Measurements from ENCODE around the gene ENKUR. TPM values are rescaled to one million over a fixed set of nuclear protein-coding genes. Genes with fewer than 3 reads are reported as not detected.

Gene ENKUR
- total RNA-seq, 1 experiment from 2014 or later: 0.13 TPM

GRCh38 chr10:25029519-25029918, 13.6 kb upstream of the ENKUR start:
- in situ Hi-C loops (cut with HindIII; ENCODE audit: low pct_unique_long_range_greater_than_20kb, low sequenced_read_pairs) (no loop called here), intact Hi-C loops (cut with micrococcal nuclease; ENCODE audit: unreplicated experiment) (no loop called here)
- ChIA-PET POLR2A (no interaction called here), CTCF (no interaction called here)
- Histone ChIP-seq H3K4me3 (ENCODE audit: low read depth in 2 of 2, low read length in 2 of 2) (no peak overlapping the region), H3K36me3 (ENCODE audit: control insufficient read depth, insufficient read depth, low read length) (no peaks in the 10 kb centered on the region), H3K4me1 (ENCODE audit: control insufficient read depth, insufficient read depth, low read length) (no peaks in the 10 kb centered on the region), H3K27ac (ENCODE audit: low read length) (no peak overlapping the region), H3K9me3 (ENCODE audit: control insufficient read depth, insufficient read depth, low read depth, low read length) (no peaks in the 10 kb centered on the region), H3K27me3 (ENCODE audit: control insufficient read depth, insufficient read depth, low read length) (no peaks in the 10 kb centered on the region)
- DNase-seq (ENCODE audit: low read depth, low spot score) (no peak), ATAC-seq (no peak)
- no peak for TF ChIP-seq CTCF (IDR thresholded peaks at IDR 0.05)
- no peak for TF ChIP-seq POLR2AphosphoS5 (IDR thresholded peaks at IDR 0.05; ENCODE audit: low read depth, low read length)
- TF ChIP-seq SIN3A (IDR thresholded peaks at IDR 0.05; ENCODE audit: borderline replicate concordance, insufficient read depth, low read depth, low read length): no peak
- no peak for TF ChIP-seq REST (IDR thresholded peaks at IDR 0.05; ENCODE audit: insufficient read depth in 1 of 2, low read depth in 2 of 2, low read length in 1 of 2)
- TF ChIP-seq TCF7L2 (IDR thresholded peaks at IDR 0.05; ENCODE audit: low read depth, low read length): no peak
- BruUV-seq (replicated peaks): no TSS peak

GRCh38 chr10:25028711-25029110, 12.8 kb upstream of the ENKUR start:
- H3K27ac ChIP-seq (ENCODE audit: low read length): no peak overlapping the region
- in situ Hi-C loops (cut with HindIII; ENCODE audit: low pct_unique_long_range_greater_than_20kb, low sequenced_read_pairs) (no loop called here), intact Hi-C loops (cut with micrococcal nuclease; ENCODE audit: unreplicated experiment) (no loop called here)
- no peaks in the 10 kb centered on the region for H3K36me3 ChIP-seq (ENCODE audit: control insufficient read depth, insufficient read depth, low read length)
- no peaks in the 10 kb centered on the region for H3K4me1 ChIP-seq (ENCODE audit: control insufficient read depth, insufficient read depth, low read length)
- BruUV-seq (replicated peaks): no TSS peak
- DNase-seq (ENCODE audit: low read depth, low spot score) (no peak), ATAC-seq (no peak)
- no peaks in the 10 kb centered on the region for H3K27me3 ChIP-seq (ENCODE audit: control insufficient read depth, insufficient read depth, low read length)
- TF ChIP-seq TCF7L2 (IDR thresholded peaks at IDR 0.05; ENCODE audit: low read depth, low read length): no peak
- no peak for TF ChIP-seq CTCF (IDR thresholded peaks at IDR 0.05)
- no peak for TF ChIP-seq SIN3A (IDR thresholded peaks at IDR 0.05; ENCODE audit: borderline replicate concordance, insufficient read depth, low read depth, low read length)
- no peaks in the 10 kb centered on the region for H3K9me3 ChIP-seq (ENCODE audit: control insufficient read depth, insufficient read depth, low read depth, low read length)
- ChIA-PET CTCF (no interaction called here), POLR2A (no interaction called here)
- H3K4me3 ChIP-seq (ENCODE audit: low read depth in 2 of 2, low read length in 2 of 2): no peak overlapping the region
